GM12891 (cell line): ENCODE data around the gene MKI67.

Experiments used
- POLR2A ChIP-seq: IDR thresholded peaks from 2 replicates; pipeline ENCODE4 v1.6.1; 2011; ENCODE audit warnings: low read depth, low read length, control low read depth
- POLR2AphosphoS5 ChIP-seq: IDR thresholded peaks from 2 replicates; pipeline ENCODE4 v1.6.1; 2011; ENCODE audit warnings: low read depth, low read length, control low read depth
- POU2F2 ChIP-seq: IDR thresholded peaks from 2 replicates; pipeline ENCODE4 v1.6.1; 2011; ENCODE audit warnings: low read depth, mild to moderate bottlenecking, control low read depth, low read length, moderate library complexity
- TAF1 ChIP-seq: IDR thresholded peaks from 2 replicates; pipeline ENCODE4 v1.6.1; 2011; ENCODE audit warnings: low read depth, low read length, control low read depth

DNA sequence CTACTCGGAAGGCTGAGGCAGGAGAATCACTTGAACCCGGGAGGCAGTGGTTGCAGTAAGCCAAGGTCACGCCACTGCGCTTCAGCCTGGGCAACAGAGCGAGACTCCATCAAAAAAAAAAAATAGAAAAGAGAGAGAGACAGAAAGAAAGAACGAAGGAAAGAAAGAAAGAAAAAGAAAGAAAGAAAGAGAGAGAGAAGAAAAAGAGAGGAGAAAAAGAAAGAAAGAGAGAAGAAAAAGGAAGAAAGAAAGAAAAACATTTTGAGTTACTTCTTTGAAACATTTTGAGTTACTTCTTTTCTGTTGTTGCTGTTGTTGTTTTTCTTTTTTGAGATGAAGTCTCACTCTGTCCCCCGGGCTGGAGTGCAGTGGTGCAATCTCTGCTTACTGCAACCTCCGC is 2.4 kb upstream of the MKI67 start:
- TF ChIP-seq POLR2A (no peak), POLR2AphosphoS5 (no peak), POU2F2 (no peak), TAF1 (no peak)
